ENCODE results near the gene PPFIA2.

GRCh38 chr12:81502912-81503695 lies 256.0 kb downstream of the PPFIA2 start:
- TF ChIP-seq EP300 (IDR thresholded peaks at IDR 0.05; ENCODE audit: borderline replicate concordance) = no peak
- no peak for TF ChIP-seq RAD21 (IDR thresholded peaks at IDR 0.05; ENCODE audit: low read depth)
- TF ChIP-seq TCF12 (IDR thresholded peaks at IDR 0.05; ENCODE audit: low read depth) = no peak
- TF ChIP-seq CREB1 (IDR thresholded peaks at IDR 0.05; ENCODE audit: low read depth) = no peak
- TF ChIP-seq CEBPB (IDR thresholded peaks at IDR 0.05) = no peak
- TF ChIP-seq REST (IDR thresholded peaks at IDR 0.05; ENCODE audit: low read depth) = no peak
